GM23338 (cell line): ENCODE results near the gene SMIM5.

Experiments
- CTCF ChIP-seq, 2 experiments: fragments of 200-600 bp in 1 of 2; sonication (generic) in 1 of 2; conservative IDR thresholded peaks; 2 replicates each; pipeline versions ENCODE4 v1.5.1 to v1.6.1; 2016 to 2017; ENCODE audit warnings: antibody characterized with exemption in 2 of 2, low read depth in 2 of 2, mild to moderate bottlenecking in 2 of 2, moderate library complexity in 1 of 2
- EZH2 ChIP-seq: fragments of 200-600 bp; sonication (generic); IDR thresholded peaks from one replicate; pipeline ENCODE4 v1.8.0; 2017; ENCODE audit warnings: antibody characterized with exemption, mild to moderate bottlenecking, low read depth; ENCODE audit not compliant: unreplicated experiment
- EZH2phosphoT487 ChIP-seq: fragments of 200-600 bp; sonication (generic); IDR thresholded peaks from one replicate; pipeline ENCODE4 v1.8.1; 2018; ENCODE audit warnings: antibody characterized with exemption; ENCODE audit not compliant: unreplicated experiment
- NANOG ChIP-seq: IDR thresholded peaks from 2 replicates; pipeline ENCODE4 v1.6.1; 2016; ENCODE audit warnings: antibody characterized with exemption, borderline replicate concordance
- POLR2AphosphoS5 ChIP-seq: IDR thresholded peaks from 2 replicates; pipeline ENCODE4 v1.6.1; 2016; ENCODE audit warnings: antibody characterized with exemption, low read depth
- TF ChIP-seq, protein P1 (sequence below): IDR thresholded peaks from one replicate; pipeline ENCODE4 v1.6.1; 2018; ENCODE audit warnings: antibody characterized with exemption; ENCODE audit not compliant: unreplicated experiment

GRCh38 chr17:75616521-75617122 is 16.6 kb upstream of the SMIM5 start:
- no peak for TF ChIP-seq CTCF (conservative IDR thresholded peaks at IDR 0.05; ENCODE audit: low read depth in 2 of 2)
- TF ChIP-seq POLR2AphosphoS5 = no peak
- no peak for TF ChIP-seq NANOG
- TF ChIP-seq EZH2phosphoT487 = no peak
- TF ChIP-seq, protein P1, sequence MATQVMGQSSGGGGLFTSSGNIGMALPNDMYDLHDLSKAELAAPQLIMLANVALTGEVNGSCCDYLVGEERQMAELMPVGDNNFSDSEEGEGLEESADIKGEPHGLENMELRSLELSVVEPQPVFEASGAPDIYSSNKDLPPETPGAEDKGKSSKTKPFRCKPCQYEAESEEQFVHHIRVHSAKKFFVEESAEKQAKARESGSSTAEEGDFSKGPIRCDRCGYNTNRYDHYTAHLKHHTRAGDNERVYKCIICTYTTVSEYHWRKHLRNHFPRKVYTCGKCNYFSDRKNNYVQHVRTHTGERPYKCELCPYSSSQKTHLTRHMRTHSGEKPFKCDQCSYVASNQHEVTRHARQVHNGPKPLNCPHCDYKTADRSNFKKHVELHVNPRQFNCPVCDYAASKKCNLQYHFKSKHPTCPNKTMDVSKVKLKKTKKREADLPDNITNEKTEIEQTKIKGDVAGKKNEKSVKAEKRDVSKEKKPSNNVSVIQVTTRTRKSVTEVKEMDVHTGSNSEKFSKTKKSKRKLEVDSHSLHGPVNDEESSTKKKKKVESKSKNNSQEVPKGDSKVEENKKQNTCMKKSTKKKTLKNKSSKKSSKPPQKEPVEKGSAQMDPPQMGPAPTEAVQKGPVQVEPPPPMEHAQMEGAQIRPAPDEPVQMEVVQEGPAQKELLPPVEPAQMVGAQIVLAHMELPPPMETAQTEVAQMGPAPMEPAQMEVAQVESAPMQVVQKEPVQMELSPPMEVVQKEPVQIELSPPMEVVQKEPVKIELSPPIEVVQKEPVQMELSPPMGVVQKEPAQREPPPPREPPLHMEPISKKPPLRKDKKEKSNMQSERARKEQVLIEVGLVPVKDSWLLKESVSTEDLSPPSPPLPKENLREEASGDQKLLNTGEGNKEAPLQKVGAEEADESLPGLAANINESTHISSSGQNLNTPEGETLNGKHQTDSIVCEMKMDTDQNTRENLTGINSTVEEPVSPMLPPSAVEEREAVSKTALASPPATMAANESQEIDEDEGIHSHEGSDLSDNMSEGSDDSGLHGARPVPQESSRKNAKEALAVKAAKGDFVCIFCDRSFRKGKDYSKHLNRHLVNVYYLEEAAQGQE = no peak
- TF ChIP-seq EZH2 = no peak
